ENCODE measurements around the gene STK16. TPM values are rescaled to one million over a fixed set of nuclear protein-coding genes. Genes with fewer than 3 reads are reported as not detected.

STK16 gene
- total and polyA plus RNA-seq, 7 experiments from 2014 or later: 17.4 to 35.0 (median 21.8) TPM

- H3K9me3 Mint-ChIP-seq: no peaks in the 10 kb centered on the region
- ATAC-seq (no peak), DNase-seq (no peak)
- H3K4me1 Mint-ChIP-seq: peaks cover 7 to 38% (median 31%) of the 10 kb centered on the region in 7 donors
- no peak overlapping the region for H3K27ac ChIP-seq (ENCODE audit: low read depth, low read length)
- H3K36me3 ChIP-seq (ENCODE audit: control insufficient read depth in 2 of 3, insufficient read depth in 3 of 3, low read length in 3 of 3): peaks cover 25 to 62% (median 29%) of the 10 kb centered on the region in 3 experiments
- CTCF ChIA-PET: interaction anchor here (1.2 kb wide), 1 partner anchor 31 kb away, joined by 4 read pairs; no protein-coding TSS in a partner anchor
- intact Hi-C loops (cut with micrococcal nuclease): no loop called here
- H3K27me3 ChIP-seq (ENCODE audit: control insufficient read depth in 2 of 2, insufficient read depth in 2 of 2, low read length in 2 of 2): no peaks in the 10 kb centered on the region
- peaks cover 13 to 14% of the 10 kb centered on the region in 2 donors for H3K4me1 ChIP-seq (ENCODE audit: control insufficient read depth in 2 of 2, insufficient read depth in 2 of 2, low read length in 2 of 2)
- peaks cover 8 to 36% (median 26%) of the 10 kb centered on the region in 5 donors for H3K36me3 Mint-ChIP-seq
- H3K9me3 ChIP-seq (ENCODE audit: control insufficient read depth in 2 of 3, low read length in 3 of 3): no peaks in the 10 kb centered on the region
- H3K27me3 Mint-ChIP-seq: no peaks in the 10 kb centered on the region
- peak overlapping the region in 2 of 9 donors; percentile 22 to 81 for H3K27ac Mint-ChIP-seq
- no peak overlapping the region for H3K4me3 ChIP-seq (ENCODE audit: low read length)
- peak overlapping the region in 2 of 10 donors; percentile 16 to 40 for H3K4me3 Mint-ChIP-seq
- POLR2A ChIA-PET: interaction anchor here (0.6 to 5.0 kb wide), 9 partner anchors 8 to 99 kb away, joined by 3 to 49 read pairs (median 5); partner anchors contain the start of genes ANKZF1, ATG9A, CNPPD1 and DNAJB2
Observed at GRCh38 chr2:219220652-219221402, 24.5 kb upstream of the STK16 start.

GRCh38 chr2:219221957-219222518 is 23.2 kb upstream of the STK16 start:
- POLR2A ChIA-PET: interaction anchor here (0.8 to 5.0 kb wide), 4 partner anchors 18 to 34 kb away, joined by 3 to 49 read pairs (median 4); partner anchors contain the start of genes TUBA4A and TUBA4B
- Mint-ChIP-seq H3K27ac (no peak overlapping the region), H3K4me3 (no peak overlapping the region), H3K27me3 (no peaks in the 10 kb centered on the region), H3K4me1 (peaks cover 11 to 40% (median 32%) of the 10 kb centered on the region in 7 donors), H3K9me3 (no peaks in the 10 kb centered on the region), H3K36me3 (peaks cover 8 to 36% (median 29%) of the 10 kb centered on the region in 5 donors)
- DNase-seq (no peak), ATAC-seq (no peak)
- Histone ChIP-seq H3K4me1 (ENCODE audit: control insufficient read depth in 2 of 2, insufficient read depth in 2 of 2, low read length in 2 of 2) (peaks cover 13 to 14% of the 10 kb centered on the region in 2 donors), H3K9me3 (ENCODE audit: control insufficient read depth in 2 of 3, low read length in 3 of 3) (no peaks in the 10 kb centered on the region), H3K4me3 (ENCODE audit: low read length) (no peak overlapping the region), H3K36me3 (ENCODE audit: control insufficient read depth in 2 of 3, insufficient read depth in 3 of 3, low read length in 3 of 3) (peaks cover 26 to 73% (median 29%) of the 10 kb centered on the region in 3 experiments), H3K27ac (ENCODE audit: low read depth, low read length) (no peak overlapping the region), H3K27me3 (ENCODE audit: control insufficient read depth in 2 of 2, insufficient read depth in 2 of 2, low read length in 2 of 2) (no peaks in the 10 kb centered on the region)
- intact Hi-C loops (cut with micrococcal nuclease): no loop called here
- CTCF ChIA-PET: interaction anchor here (1.0 kb wide), 1 partner anchor 27 kb away, joined by 3 read pairs; no protein-coding TSS in a partner anchor

GRCh38 chr2:219223831-219224610 is 21.3 kb upstream of the STK16 start:
- intact Hi-C loops (cut with micrococcal nuclease): no loop called here
- DNase-seq (no peak), ATAC-seq (no peak)
- Mint-ChIP-seq H3K27me3 (no peaks in the 10 kb centered on the region), H3K4me3 (no peak overlapping the region), H3K4me1 (peaks cover 18 to 47% (median 39%) of the 10 kb centered on the region in 7 donors), H3K27ac (no peak overlapping the region), H3K9me3 (peaks cover 0 to 2% (median 0%) of the 10 kb centered on the region in 11 donors), H3K36me3 (peaks cover 8 to 36% (median 30%) of the 10 kb centered on the region in 5 donors)
- ChIA-PET CTCF (interaction anchor here (0.6 to 1.0 kb wide), 2 partner anchors 48 to 52 kb away, joined by 3 read pairs; partner anchors contain the start of gene CNPPD1), POLR2A (interaction anchor here (1.2 to 2.4 kb wide), 5 partner anchors 18 to 47 kb away, joined by 3 to 6 read pairs (median 3); partner anchors contain the start of gene CNPPD1)
- Histone ChIP-seq H3K4me1 (ENCODE audit: control insufficient read depth in 2 of 2, insufficient read depth in 2 of 2, low read length in 2 of 2) (peaks cover 13 to 22% of the 10 kb centered on the region in 2 donors), H3K9me3 (ENCODE audit: control insufficient read depth in 2 of 3, low read length in 3 of 3) (no peaks in the 10 kb centered on the region), H3K4me3 (ENCODE audit: low read length) (no peak overlapping the region), H3K36me3 (ENCODE audit: control insufficient read depth in 2 of 3, insufficient read depth in 3 of 3, low read length in 3 of 3) (peaks cover 26 to 77% (median 29%) of the 10 kb centered on the region in 3 experiments), H3K27ac (ENCODE audit: low read depth, low read length) (no peak overlapping the region), H3K27me3 (ENCODE audit: control insufficient read depth in 2 of 2, insufficient read depth in 2 of 2, low read length in 2 of 2) (no peaks in the 10 kb centered on the region)

- ChIA-PET CTCF (no interaction called here), POLR2A (interaction anchor here (1.5 kb wide), 1 partner anchor 19 kb away, joined by 3 read pairs; no protein-coding TSS in a partner anchor)
- Histone ChIP-seq H3K27me3 (ENCODE audit: control insufficient read depth in 2 of 2, insufficient read depth in 2 of 2, low read length in 2 of 2) (no peaks in the 10 kb centered on the region), H3K36me3 (ENCODE audit: control insufficient read depth in 2 of 3, insufficient read depth in 3 of 3, low read length in 3 of 3) (peaks cover 26 to 70% (median 29%) of the 10 kb centered on the region in 3 experiments), H3K27ac (ENCODE audit: low read depth, low read length) (no peak overlapping the region), H3K4me3 (ENCODE audit: low read length) (no peak overlapping the region), H3K4me1 (ENCODE audit: control insufficient read depth in 2 of 2, insufficient read depth in 2 of 2, low read length in 2 of 2) (peaks cover 9 to 16% of the 10 kb centered on the region in 2 donors), H3K9me3 (ENCODE audit: control insufficient read depth in 2 of 3, low read length in 3 of 3) (no peaks in the 10 kb centered on the region)
- no peak for ATAC-seq
- peaks cover 8 to 37% (median 27%) of the 10 kb centered on the region in 5 donors for H3K36me3 Mint-ChIP-seq
- H3K27me3 Mint-ChIP-seq: no peaks in the 10 kb centered on the region
- intact Hi-C loops (cut with micrococcal nuclease): loop anchor here in 1 of 2 donors (5.0 kb wide), 1 partner anchor 162 kb away; the partner anchor contains the start of gene DNPEP
- peak overlapping the region in 1 of 10 donors; percentile 19 for H3K4me3 Mint-ChIP-seq
- H3K9me3 Mint-ChIP-seq: peaks cover 0 to 4% (median 0%) of the 10 kb centered on the region in 11 donors
- peak overlapping the region in 3 of 9 donors; percentile 6 to 84 (median 36) for H3K27ac Mint-ChIP-seq
- H3K4me1 Mint-ChIP-seq: peaks cover 18 to 48% (median 36%) of the 10 kb centered on the region in 7 donors
- no peak for DNase-seq
Observed at GRCh38 chr2:219225350-219225749, 19.9 kb upstream of the STK16 start.

GRCh38 chr2:219228041-219228910 is 17.0 kb upstream of the STK16 start:
- Mint-ChIP-seq H3K9me3 (peaks cover 0 to 4% (median 0%) of the 10 kb centered on the region in 11 donors), H3K4me1 (peaks cover 23 to 71% (median 57%) of the 10 kb centered on the region in 7 donors), H3K27ac (peak overlapping the region in 8 of 9 donors; percentile 21 to 99 (median 85)), H3K27me3 (no peaks in the 10 kb centered on the region), H3K36me3 (peaks cover 9 to 42% (median 37%) of the 10 kb centered on the region in 5 donors), H3K4me3 (peak overlapping the region; percentile 79 to 100 (median 98))
- no peaks in the 10 kb centered on the region for H3K9me3 ChIP-seq (ENCODE audit: control insufficient read depth in 2 of 3, low read length in 3 of 3)
- ATAC-seq (no peak), DNase-seq (no peak)
- peaks cover 17 to 22% of the 10 kb centered on the region in 2 donors for H3K4me1 ChIP-seq (ENCODE audit: control insufficient read depth in 2 of 2, insufficient read depth in 2 of 2, low read length in 2 of 2)
- intact Hi-C loops (cut with micrococcal nuclease): loop anchor here in 1 of 2 donors (5.0 kb wide), 1 partner anchor 159 kb away; the partner anchor contains the start of gene DNPEP
- ChIA-PET POLR2A (interaction anchor here (0.7 to 21.0 kb wide), 21 partner anchors 9 to 167 kb away, joined by 3 to 575 read pairs (median 6); partner anchors contain the start of genes ABCB6, CNPPD1, DNAJB2 and GLB1L), CTCF (interaction anchor here (0.6 to 3.3 kb wide), 7 partner anchors 11 to 520 kb away, joined by 3 to 14 read pairs (median 3); no protein-coding TSS in a partner anchor)
- peaks cover 27 to 58% (median 27%) of the 10 kb centered on the region in 3 experiments for H3K36me3 ChIP-seq (ENCODE audit: control insufficient read depth in 2 of 3, insufficient read depth in 3 of 3, low read length in 3 of 3)
- H3K4me3 ChIP-seq (ENCODE audit: low read length): peak overlapping the region; percentile 80
- peak overlapping the region; percentile 90 for H3K27ac ChIP-seq (ENCODE audit: low read depth, low read length)
- H3K27me3 ChIP-seq (ENCODE audit: control insufficient read depth in 2 of 2, insufficient read depth in 2 of 2, low read length in 2 of 2): no peaks in the 10 kb centered on the region

Measured in naive thymus-derived CD4-positive, alpha-beta T cell (primary cell).